ENCODE data around the gene HAGHL.

GRCh38 chr16:708959-709358 lies 17.9 kb upstream of the HAGHL start:
- no peak for TF ChIP-seq ZFP3 (CRISPR knock-in tag; IDR thresholded peaks at IDR 0.05)
- no peak for TF ChIP-seq GLIS3 (CRISPR knock-in tag; IDR thresholded peaks at IDR 0.05)
- TF ChIP-seq ZNF70 (CRISPR knock-in tag; IDR thresholded peaks at IDR 0.05) = no peak
- no peak for TF ChIP-seq ZFP30 (CRISPR knock-in tag; IDR thresholded peaks at IDR 0.05)
- TF ChIP-seq, protein P1, sequence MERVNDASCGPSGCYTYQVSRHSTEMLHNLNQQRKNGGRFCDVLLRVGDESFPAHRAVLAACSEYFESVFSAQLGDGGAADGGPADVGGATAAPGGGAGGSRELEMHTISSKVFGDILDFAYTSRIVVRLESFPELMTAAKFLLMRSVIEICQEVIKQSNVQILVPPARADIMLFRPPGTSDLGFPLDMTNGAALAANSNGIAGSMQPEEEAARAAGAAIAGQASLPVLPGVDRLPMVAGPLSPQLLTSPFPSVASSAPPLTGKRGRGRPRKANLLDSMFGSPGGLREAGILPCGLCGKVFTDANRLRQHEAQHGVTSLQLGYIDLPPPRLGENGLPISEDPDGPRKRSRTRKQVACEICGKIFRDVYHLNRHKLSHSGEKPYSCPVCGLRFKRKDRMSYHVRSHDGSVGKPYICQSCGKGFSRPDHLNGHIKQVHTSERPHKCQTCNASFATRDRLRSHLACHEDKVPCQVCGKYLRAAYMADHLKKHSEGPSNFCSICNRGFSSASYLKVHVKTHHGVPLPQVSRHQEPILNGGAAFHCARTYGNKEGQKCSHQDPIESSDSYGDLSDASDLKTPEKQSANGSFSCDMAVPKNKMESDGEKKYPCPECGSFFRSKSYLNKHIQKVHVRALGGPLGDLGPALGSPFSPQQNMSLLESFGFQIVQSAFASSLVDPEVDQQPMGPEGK (CRISPR knock-in tag; IDR thresholded peaks at IDR 0.05; ENCODE audit: borderline replicate concordance) = no peak
- TF ChIP-seq CSRNP3 (CRISPR knock-in tag; IDR thresholded peaks at IDR 0.05) = no peak
- TF ChIP-seq ARNTL (CRISPR knock-in tag; IDR thresholded peaks at IDR 0.05; ENCODE audit: borderline replicate concordance, low read depth) = no peak
- no peak for TF ChIP-seq TOX (CRISPR knock-in tag; IDR thresholded peaks at IDR 0.05; ENCODE audit: borderline replicate concordance)
- TF ChIP-seq BACH2 (CRISPR knock-in tag; IDR thresholded peaks at IDR 0.05; ENCODE audit: borderline replicate concordance) = no peak
- TF ChIP-seq SNAI2 (CRISPR knock-in tag; IDR thresholded peaks at IDR 0.05) = no peak
- TF ChIP-seq TCF4 (CRISPR knock-in tag; IDR thresholded peaks at IDR 0.05; ENCODE audit: borderline replicate concordance) = no peak

Measured in SK-N-SH treated with all-trans-retinoic acid at 6 μM for 48 hours (cell line).